Keratinocyte (primary cell): ENCODE measurements around the gene THAP9. TPM values are rescaled to one million over a fixed set of nuclear protein-coding genes. Genes with fewer than 3 reads are reported as not detected.

Source experiments
- DNase-seq: peaks from one replicate; pipeline ENCODE4 v3.0.0-alpha.2; 2011; ENCODE audit warnings: low read depth, missing footprints, low spot score
- FAIRE-seq: peaks from 2 replicates; lab custom pipeline; 2011; peaks lifted over from hg19 to GRCh38; lab: Jason Lieb, UNC
- H2AFZ ChIP-seq: 2 replicates; pipeline ENCODE4 v1.6.0; 2012; ENCODE audit warnings: low read length, control low read depth, inconsistent platforms; ENCODE audit not compliant: control insufficient read depth
- H3K27ac ChIP-seq: 2 replicates; pipeline ENCODE4 v1.5.1; 2011; ENCODE audit warnings: low read length; ENCODE audit not compliant: control insufficient read depth, insufficient read depth
- H3K27me3 ChIP-seq: 3 replicates; pipeline ENCODE4 v1.6.0; 2011; ENCODE audit warnings: low read length; ENCODE audit not compliant: control insufficient read depth, insufficient read depth; ENCODE audit errors: extremely low read depth
- H3K36me3 ChIP-seq, 2 experiments: 2 replicates in 1 of 2; 3 replicates in 1 of 2; pipeline ENCODE4 v1.5.1; 2011; ENCODE audit warnings: low read length in 2 of 2, mild to moderate bottlenecking in 1 of 2; ENCODE audit not compliant: control insufficient read depth in 2 of 2, insufficient read depth in 2 of 2; ENCODE audit errors: extremely low read depth in 1 of 2
- H3K4me1 ChIP-seq: 3 replicates; pipeline ENCODE4 v1.5.1; 2011; ENCODE audit warnings: low read length; ENCODE audit not compliant: control insufficient read depth, insufficient read depth; ENCODE audit errors: extremely low read depth
- H3K4me2 ChIP-seq: 3 replicates; pipeline ENCODE4 v1.6.0; 2011; ENCODE audit warnings: low read depth, low read length; ENCODE audit not compliant: control insufficient read depth, insufficient read depth; ENCODE audit errors: extremely low read depth
- H3K4me3 ChIP-seq, 3 experiments: fragments of 200-600 bp in 1 of 3; sonication (generic) in 1 of 3; 2 replicates in 2 of 3; 3 replicates in 1 of 3; pipeline ENCODE4 v1.5.1; 2011 to 2016; ENCODE audit warnings: low read length in 3 of 3, mild to moderate bottlenecking in 3 of 3, control low read depth in 2 of 3, inconsistent platforms in 1 of 3, low read depth in 1 of 3, mixed read lengths in 1 of 3, mixed run types in 1 of 3, moderate library complexity in 1 of 3; ENCODE audit not compliant: control insufficient read depth in 2 of 3, insufficient read depth in 2 of 3; ENCODE audit errors: extremely low read depth in 1 of 3
- H3K79me2 ChIP-seq: 2 replicates; pipeline ENCODE4 v1.6.0; 2012; ENCODE audit warnings: low read length; ENCODE audit not compliant: control insufficient read depth, insufficient read depth
- H3K9ac ChIP-seq: 3 replicates; pipeline ENCODE4 v1.6.0; 2011; ENCODE audit warnings: low read length; ENCODE audit not compliant: control insufficient read depth, insufficient read depth; ENCODE audit errors: extremely low read depth
- H3K9me1 ChIP-seq: 3 replicates; pipeline ENCODE4 v1.6.0; 2011; ENCODE audit warnings: low read length; ENCODE audit not compliant: control insufficient read depth, insufficient read depth; ENCODE audit errors: extremely low read depth
- H3K9me3 ChIP-seq: 2 replicates; pipeline ENCODE4 v1.5.1; 2012; ENCODE audit warnings: low read depth, low read length; ENCODE audit not compliant: control insufficient read depth
- H4K20me1 ChIP-seq: 3 replicates; pipeline ENCODE4 v1.6.0; 2011; ENCODE audit warnings: low read length; ENCODE audit not compliant: control insufficient read depth, insufficient read depth; ENCODE audit errors: extremely low read depth
- EZH2 ChIP-seq: IDR thresholded peaks from one replicate; pipeline ENCODE4 v1.6.1; 2012; ENCODE audit warnings: inconsistent platforms, mild to moderate bottlenecking, low read length, moderate library complexity
- dilution Hi-C: fragments of 300-500 bp; cut with MboI; formaldehyde crosslinking; loops from one replicate; pipeline ENCODE4 v1.7.0; 2020; ENCODE audit warnings: low sequenced_read_pairs; ENCODE audit not compliant: extremely low pct_ligation_motif_present
- polyA plus RNA-seq, 5 experiments: library from polyadenylated mRNA; depleted of rRNA in 3 of 5; stranded (reverse) in 3 of 5; stranded (forward) in 1 of 5; unstranded in 1 of 5; fragments of >200 nt; gene quantifications; 1 replicate in 1 of 5; 2 replicates in 3 of 5; 3 replicates in 1 of 5; pipeline versions ENCODE4 v1.2.1 to v1.2.3, GENCODE V29; 2011 to 2012; ENCODE audit warnings: missing spikeins in 2 of 5, low read depth in 1 of 5, low replicate concordance in 1 of 5
- TF ChIP-seq, protein P1 (sequence below), 3 experiments: IDR thresholded peaks in 1 of 3; conservative IDR thresholded peaks in 1 of 3; optimal IDR thresholded peaks in 1 of 3; 2 replicates in 2 of 3; 3 replicates in 1 of 3; pipeline versions ENCODE3 to v1.5.1; 2011; ENCODE audit warnings: low read length in 3 of 3, mild to moderate bottlenecking in 3 of 3, moderate library complexity in 2 of 3, control low read depth in 1 of 3, inconsistent platforms in 1 of 3; ENCODE audit not compliant: insufficient read depth in 2 of 3; ENCODE audit errors: extremely low read depth in 1 of 3

The THAP9 gene
- polyA plus RNA-seq, 1 donor (not counting 4 experiments of a cell fraction or from before 2014, with no cell fraction given): 1.9 TPM

DNA sequence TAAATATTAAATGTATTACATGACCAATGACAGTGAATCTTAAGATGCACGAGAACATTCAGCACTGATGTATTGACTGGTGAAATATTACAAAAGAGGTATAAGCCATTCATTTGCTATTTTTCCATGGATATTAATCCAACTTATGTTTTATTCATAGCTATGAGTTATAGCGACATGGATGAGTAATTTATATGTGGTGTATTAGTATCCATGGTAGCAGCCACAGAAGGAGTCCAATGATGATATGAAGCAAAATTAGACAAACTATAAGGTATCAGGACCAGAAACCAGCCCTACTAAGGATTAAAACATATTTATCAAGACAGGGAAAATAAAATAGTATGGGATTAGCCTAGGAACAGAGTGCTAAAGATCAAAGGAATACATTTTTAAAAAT is 50.7 kb downstream of the THAP9 start:
- H2AFZ ChIP-seq: no peak overlapping the region
- no peak overlapping the region for H3K4me2 ChIP-seq
- H3K9ac ChIP-seq: no peak overlapping the region
- peaks cover 0 to 4% of the 10 kb centered on the region in 2 experiments for H3K36me3 ChIP-seq
- no peak overlapping the region for H3K4me3 ChIP-seq
- DNase-seq: no peak
- no peak for FAIRE-seq
- H3K79me2 ChIP-seq: no peaks in the 10 kb centered on the region
- no peaks in the 10 kb centered on the region for H4K20me1 ChIP-seq
- H3K27ac ChIP-seq: no peak overlapping the region
- H3K9me3 ChIP-seq: no peaks in the 10 kb centered on the region
- TF ChIP-seq, protein P1, sequence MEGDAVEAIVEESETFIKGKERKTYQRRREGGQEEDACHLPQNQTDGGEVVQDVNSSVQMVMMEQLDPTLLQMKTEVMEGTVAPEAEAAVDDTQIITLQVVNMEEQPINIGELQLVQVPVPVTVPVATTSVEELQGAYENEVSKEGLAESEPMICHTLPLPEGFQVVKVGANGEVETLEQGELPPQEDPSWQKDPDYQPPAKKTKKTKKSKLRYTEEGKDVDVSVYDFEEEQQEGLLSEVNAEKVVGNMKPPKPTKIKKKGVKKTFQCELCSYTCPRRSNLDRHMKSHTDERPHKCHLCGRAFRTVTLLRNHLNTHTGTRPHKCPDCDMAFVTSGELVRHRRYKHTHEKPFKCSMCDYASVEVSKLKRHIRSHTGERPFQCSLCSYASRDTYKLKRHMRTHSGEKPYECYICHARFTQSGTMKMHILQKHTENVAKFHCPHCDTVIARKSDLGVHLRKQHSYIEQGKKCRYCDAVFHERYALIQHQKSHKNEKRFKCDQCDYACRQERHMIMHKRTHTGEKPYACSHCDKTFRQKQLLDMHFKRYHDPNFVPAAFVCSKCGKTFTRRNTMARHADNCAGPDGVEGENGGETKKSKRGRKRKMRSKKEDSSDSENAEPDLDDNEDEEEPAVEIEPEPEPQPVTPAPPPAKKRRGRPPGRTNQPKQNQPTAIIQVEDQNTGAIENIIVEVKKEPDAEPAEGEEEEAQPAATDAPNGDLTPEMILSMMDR (optimal IDR thresholded peaks at IDR 0.05 in 1 of 3, IDR thresholded peaks at IDR 0.05 in 1 of 3, conservative IDR thresholded peaks at IDR 0.05 in 1 of 3; ENCODE audit: extremely low read depth in 1 of 3, insufficient read depth in 2 of 3, low read length in 3 of 3): no peak
- no peak for TF ChIP-seq EZH2
- H3K4me1 ChIP-seq: no peaks in the 10 kb centered on the region
- H3K27me3 ChIP-seq: no peaks in the 10 kb centered on the region
- dilution Hi-C loops: no loop called here
- no peaks in the 10 kb centered on the region for H3K9me1 ChIP-seq

DNA sequence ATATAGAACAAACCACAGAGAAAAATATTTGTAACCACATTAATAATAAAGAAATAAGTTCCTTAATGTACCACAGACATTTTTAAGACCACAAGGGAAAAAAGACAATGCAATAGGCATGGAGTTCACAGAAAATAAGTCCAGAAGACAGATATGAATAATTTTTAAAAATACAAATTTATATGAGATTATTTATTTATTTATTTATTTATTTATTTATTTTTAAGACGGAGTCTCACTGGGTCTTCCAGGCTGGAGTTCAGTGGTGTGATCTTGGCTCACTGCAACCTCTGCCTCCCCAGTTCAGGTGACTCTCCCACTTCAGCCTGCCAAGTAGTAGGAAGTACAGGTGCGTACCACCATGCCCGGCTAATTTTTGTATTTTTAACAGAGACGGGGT is 53.7 kb downstream of the THAP9 start:
- TF ChIP-seq, protein P1 (optimal IDR thresholded peaks at IDR 0.05 in 1 of 3, IDR thresholded peaks at IDR 0.05 in 1 of 3, conservative IDR thresholded peaks at IDR 0.05 in 1 of 3; ENCODE audit: extremely low read depth in 1 of 3, insufficient read depth in 2 of 3, low read length in 3 of 3): no peak
- no peak for TF ChIP-seq EZH2
- Histone ChIP-seq H3K9me1 (no peaks in the 10 kb centered on the region), H4K20me1 (no peaks in the 10 kb centered on the region), H3K27me3 (no peaks in the 10 kb centered on the region), H3K4me3 (no peak overlapping the region), H3K36me3 (peaks cover 0 to 4% of the 10 kb centered on the region in 2 experiments), H2AFZ (no peak overlapping the region), H3K9ac (no peak overlapping the region), H3K4me2 (no peak overlapping the region), H3K79me2 (no peaks in the 10 kb centered on the region), H3K9me3 (no peaks in the 10 kb centered on the region), H3K27ac (no peak overlapping the region), H3K4me1 (no peaks in the 10 kb centered on the region)
- DNase-seq (no peak), FAIRE-seq (no peak)
- dilution Hi-C loops: no loop called here
